Measurements from ENCODE around the gene TSR3. TPM values are rescaled to one million over a fixed set of nuclear protein-coding genes. Genes with fewer than 3 reads are reported as not detected.

TSR3 gene
- total and polyA plus RNA-seq, 4 donors = 20.3 to 29.9 (median 28.9) TPM

- peak; percentile 100 for DNase-seq (ENCODE audit: low spot score)
- H3K36me3 ChIP-seq (ENCODE audit: control insufficient read depth in 4 of 4, insufficient read depth in 3 of 4, low read depth in 1 of 4, low read length in 3 of 4) = peaks cover 0 to 3% (median 1%) of the 10 kb centered on the region in 4 donors
- 2% methylated on average over 117 of the region's 117 CpGs for WGBS
- H3K9ac ChIP-seq (ENCODE audit: low read depth in 1 of 2, low read length in 2 of 2) = peak within 1 kb of the TSS; percentile 87 to 96
- H3K4me3 ChIP-seq (ENCODE audit: low read depth in 1 of 3, low read length in 3 of 3) = peak within 1 kb of the TSS; percentile 58 to 99 (median 90)
- H3K9me3 ChIP-seq (ENCODE audit: control insufficient read depth in 4 of 4, low read length in 3 of 4) = no peaks in the 10 kb centered on the region
- peaks cover 9 to 43% (median 34%) of the 10 kb centered on the region in 4 donors for H3K4me1 ChIP-seq (ENCODE audit: control insufficient read depth in 4 of 4, insufficient read depth in 4 of 4, low read length in 3 of 4)
- peak; percentile 61 for TF ChIP-seq NR2F2 (IDR thresholded peaks at IDR 0.05)
- TF ChIP-seq HNF4G (IDR thresholded peaks at IDR 0.05) = no peak
- TF ChIP-seq FOXA1 (IDR thresholded peaks at IDR 0.05) = no peak
- peak; percentile 96 for TF ChIP-seq SP1 (IDR thresholded peaks at IDR 0.05)
- TF ChIP-seq JUND (IDR thresholded peaks at IDR 0.05) = peak in 1 of 2 donors; percentile 19
- TF ChIP-seq TAF1 (conservative IDR thresholded peaks at IDR 0.05) = no peak
- peak in 1 of 2 donors; percentile 30 for TF ChIP-seq HNF4A (conservative IDR thresholded peaks at IDR 0.05)
- TF ChIP-seq REST (IDR thresholded peaks at IDR 0.05) = no peak
- peak in 1 of 2 donors; percentile 37 for TF ChIP-seq EGR1 (IDR thresholded peaks at IDR 0.05; ENCODE audit: low read depth in 2 of 2)
- peak; percentile 64 for TF ChIP-seq YY1 (IDR thresholded peaks at IDR 0.05)
- TF ChIP-seq FOXA2 (IDR thresholded peaks at IDR 0.05) = no peak
- no peak for TF ChIP-seq ZBTB33 (IDR thresholded peaks at IDR 0.05)
- TF ChIP-seq RXRA (IDR thresholded peaks at IDR 0.05) = peak; percentile 32 to 63
- no peak for TF ChIP-seq GABPA (IDR thresholded peaks at IDR 0.05 in 1 of 2, conservative IDR thresholded peaks at IDR 0.05 in 1 of 2)
- no peak for TF ChIP-seq MAX (IDR thresholded peaks at IDR 0.05)
- no peak for TF ChIP-seq ATF3 (IDR thresholded peaks at IDR 0.05)
- TF ChIP-seq, protein P1, sequence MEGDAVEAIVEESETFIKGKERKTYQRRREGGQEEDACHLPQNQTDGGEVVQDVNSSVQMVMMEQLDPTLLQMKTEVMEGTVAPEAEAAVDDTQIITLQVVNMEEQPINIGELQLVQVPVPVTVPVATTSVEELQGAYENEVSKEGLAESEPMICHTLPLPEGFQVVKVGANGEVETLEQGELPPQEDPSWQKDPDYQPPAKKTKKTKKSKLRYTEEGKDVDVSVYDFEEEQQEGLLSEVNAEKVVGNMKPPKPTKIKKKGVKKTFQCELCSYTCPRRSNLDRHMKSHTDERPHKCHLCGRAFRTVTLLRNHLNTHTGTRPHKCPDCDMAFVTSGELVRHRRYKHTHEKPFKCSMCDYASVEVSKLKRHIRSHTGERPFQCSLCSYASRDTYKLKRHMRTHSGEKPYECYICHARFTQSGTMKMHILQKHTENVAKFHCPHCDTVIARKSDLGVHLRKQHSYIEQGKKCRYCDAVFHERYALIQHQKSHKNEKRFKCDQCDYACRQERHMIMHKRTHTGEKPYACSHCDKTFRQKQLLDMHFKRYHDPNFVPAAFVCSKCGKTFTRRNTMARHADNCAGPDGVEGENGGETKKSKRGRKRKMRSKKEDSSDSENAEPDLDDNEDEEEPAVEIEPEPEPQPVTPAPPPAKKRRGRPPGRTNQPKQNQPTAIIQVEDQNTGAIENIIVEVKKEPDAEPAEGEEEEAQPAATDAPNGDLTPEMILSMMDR (IDR thresholded peaks at IDR 0.05; ENCODE audit: low read depth, low read length, missing input control) = no peak
- TF ChIP-seq RAD21 (IDR thresholded peaks at IDR 0.05) = no peak
- H3K27me3 ChIP-seq (ENCODE audit: control insufficient read depth in 4 of 4, insufficient read depth in 4 of 4, low read length in 3 of 4) = no peaks in the 10 kb centered on the region
- peak within 1 kb of the TSS; percentile 99 for H3K27ac ChIP-seq (ENCODE audit: low read depth in 1 of 2, low read length in 2 of 2)
Observed at GRCh38 chr16:1308977-1309885, 42.4 kb downstream of the TSR3 start, which contains the start of gene UBE2I. UBE2I (plus strand) TSS chr16:1309636; CDS start chr16:1314031, 4,395 bp downstream.

Data from liver (tissue), 9 donors.